Gastrocnemius medialis (tissue), 4 donors: ENCODE measurements around the gene CHD1L. TPM values are rescaled to one million over a fixed set of nuclear protein-coding genes. Genes with fewer than 3 reads are reported as not detected.
A peak's percentile ranks its signal among the peaks of the same experiment; 100 is the strongest.
"Not testable (repeated sequence)": the region's sequence is repeated elsewhere in the genome, so short reads cannot be mapped to it uniquely, and the experiment has no call there.

Experiments used
- ATAC-seq, 2 donors: fragments of 150-250 bp; one replicate each; pipeline ENCODE4 v1.9.1; 2016
- DNase-seq, 2 donors: peaks; one replicate each; pipeline ENCODE4 v3.0.0-alpha.2; 2019
- H3K27ac ChIP-seq, 4 donors: fragments of 200-600 bp; sonication (generic); 1 replicate in 1 of 4; 2 replicates in 3 of 4; pipeline ENCODE4 v1.5.1; 2016 to 2018; ENCODE audit warnings: mild to moderate bottlenecking in 2 of 4, moderate library complexity in 1 of 4
- H3K27me3 ChIP-seq, 3 donors: fragments of 200-600 bp; sonication (generic) in 2 of 3; 1 replicate in 1 of 3; 2 replicates in 2 of 3; pipeline versions ENCODE4 v1.5.1 to v1.6.0; 2016 to 2019; ENCODE audit warnings: mild to moderate bottlenecking in 1 of 3, moderate library complexity in 1 of 3
- H3K36me3 ChIP-seq, 2 donors: fragments of 200-600 bp; sonication (generic) in 1 of 2; one replicate each; pipeline ENCODE4 v1.5.1; 2017 to 2018
- H3K4me1 ChIP-seq, 2 donors: fragments of 200-600 bp; sonication (generic) in 1 of 2; one replicate each; pipeline ENCODE4 v1.5.1; 2016 to 2017; ENCODE audit warnings: mild to moderate bottlenecking in 2 of 2
- H3K4me3 ChIP-seq, 4 donors: fragments of 200-600 bp; sonication (generic) in 3 of 4; 1 replicate in 1 of 4; 2 replicates in 3 of 4; pipeline ENCODE4 v1.5.1; 2016 to 2019; ENCODE audit warnings: mild to moderate bottlenecking in 2 of 4
- H3K9me3 ChIP-seq, 3 donors: fragments of 200-600 bp; sonication (generic) in 2 of 3; 1 replicate in 1 of 3; 2 replicates in 2 of 3; pipeline ENCODE4 v1.5.1; 2016 to 2019
- CTCF ChIP-seq, 5 experiments: fragments of 450-650 bp in 3 of 5; fragments of 200-600 bp in 2 of 5; sonication (generic) in 2 of 5; IDR thresholded peaks in 4 of 5; conservative IDR thresholded peaks in 1 of 5; 1 replicate in 4 of 5; 2 replicates in 1 of 5; pipeline ENCODE4 v1.5.1; 2016 to 2019; ENCODE audit warnings: antibody characterized with exemption in 5 of 5, mild to moderate bottlenecking in 3 of 5, moderate library complexity in 3 of 5
- POLR2A ChIP-seq, 2 donors: fragments of 450-650 bp; IDR thresholded peaks; one replicate each; pipeline ENCODE4 v1.6.1; 2017; ENCODE audit warnings: antibody characterized with exemption in 2 of 2, mild to moderate bottlenecking in 2 of 2, moderate library complexity in 2 of 2
- in situ Hi-C, 4 donors: fragments of 200-750 bp; cut with MboI; loops; one replicate each; pipeline versions ENCODE4 v1.15.0 to v1.8.0; 2017; ENCODE audit warnings: low sequenced_read_pairs in 4 of 4
- intact Hi-C: fragments of 100-400 bp; cut with DNase I; formaldehyde crosslinking; loops from one replicate; pipeline ENCODE4 v1.15.1; 2023; ENCODE audit warnings: low total_unique reads
- total RNA-seq, 4 donors: library from RNA; depleted of rRNA; stranded (reverse); fragments of >200 nt; gene quantifications; one replicate each; pipeline versions ENCODE4 v1.1.0 to v1.2.3, GENCODE V29; 2016

Gene CHD1L
- 10 to 100 TPM in 2 of 4 donors, 1 to 10 TPM in 2; 9.0 to 10.3 (median 9.6) TPM for total RNA-seq

- Histone ChIP-seq H3K4me3 (peak within 1 kb of the TSS; percentile 81 to 89 (median 84)), H3K9me3 (no peaks in the 10 kb centered on the region), H3K4me1 (peaks cover 19 to 25% of the 10 kb centered on the region in 2 donors), H3K27ac (peak within 1 kb of the TSS; percentile 93 to 97 (median 95)), H3K36me3 (no peaks in the 10 kb centered on the region), H3K27me3 (no peaks in the 10 kb centered on the region)
- ATAC-seq (peak; percentile 89), DNase-seq (peak; percentile 91 to 95)
- intact Hi-C loops (loop anchor here (1.0 to 10.0 kb wide), 4 partner anchors 67 to 355 kb away; no protein-coding TSS in a partner anchor), in situ Hi-C loops (loop anchor here in 1 of 4 donors (10.0 kb wide), 1 partner anchor 68 kb away; the partner anchor contains the start of gene PRKAB2)
- TF ChIP-seq CTCF (IDR thresholded peaks at IDR 0.05 in 4 of 5, conservative IDR thresholded peaks at IDR 0.05 in 1 of 5) (peak; percentile 79 to 90 (median 87)), POLR2A (IDR thresholded peaks at IDR 0.05) (peak; percentile 62 to 76)
Measured at GRCh38 chr1:147242449-147243227, at the start of gene CHD1L. Gene CHD1L, plus strand, starts transcription at chr1:147242684. Its CDS starts 20 bp downstream, at chr1:147242704.

GRCh38 chr1:147197324-147197723 lies 45.2 kb upstream of the CHD1L start:
- intact Hi-C loops, H3K4me3 ChIP-seq, H3K9me3 ChIP-seq, DNase-seq, H3K4me1 ChIP-seq, H3K36me3 ChIP-seq, ATAC-seq, H3K27ac ChIP-seq, H3K27me3 ChIP-seq, in situ Hi-C loops: not testable (repeated sequence)

DNA sequence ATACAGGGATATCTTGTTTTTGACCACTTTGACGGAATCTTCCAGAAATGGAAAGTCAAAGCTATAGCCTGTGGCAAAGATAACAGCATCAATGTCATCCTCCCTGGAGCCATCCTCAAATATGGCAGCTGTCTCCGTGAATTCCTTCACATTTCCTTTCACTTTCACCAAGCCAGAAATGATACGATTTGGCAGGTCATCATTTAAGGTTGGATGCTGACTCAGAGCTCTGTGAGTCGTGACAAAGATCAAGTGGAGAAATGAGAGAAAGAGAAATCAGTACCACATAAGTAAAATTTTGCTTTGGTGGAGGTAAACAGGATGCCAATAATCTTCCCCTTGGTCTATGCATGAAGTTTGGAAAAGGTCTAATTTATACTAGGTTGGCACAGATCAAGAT lies 41.2 kb upstream of the CHD1L start:
- Histone ChIP-seq H3K27ac (no peak overlapping the region), H3K9me3 (no peaks in the 10 kb centered on the region), H3K4me3 (no peak overlapping the region), H3K27me3 (no peaks in the 10 kb centered on the region), H3K36me3 (no peaks in the 10 kb centered on the region), H3K4me1 (no peaks in the 10 kb centered on the region)
- in situ Hi-C loops (no loop called here), intact Hi-C loops (no loop called here)
- DNase-seq (no peak), ATAC-seq (no peak)
- no peak for TF ChIP-seq CTCF (IDR thresholded peaks at IDR 0.05 in 4 of 5, conservative IDR thresholded peaks at IDR 0.05 in 1 of 5)
- no peak for TF ChIP-seq POLR2A (IDR thresholded peaks at IDR 0.05)

DNA sequence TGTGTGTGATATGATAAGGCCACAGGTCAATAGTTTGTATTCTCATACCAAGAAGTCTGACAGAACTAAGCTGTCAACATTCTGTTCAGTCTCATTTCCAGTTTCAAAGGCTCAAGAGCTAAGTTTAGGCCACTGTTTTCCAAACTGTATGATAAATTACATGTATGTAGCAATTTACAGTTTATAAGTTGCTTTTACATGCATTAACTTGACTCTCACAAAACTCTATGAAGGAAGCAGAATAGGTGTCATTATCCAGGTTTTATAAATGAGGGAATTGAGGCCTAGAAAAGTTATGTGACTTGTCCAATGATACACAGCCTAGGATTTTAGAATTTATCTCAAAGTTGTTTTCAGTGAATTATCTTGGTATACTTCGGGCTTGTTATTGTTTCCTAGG lies 40.7 kb upstream of the CHD1L start:
- Histone ChIP-seq H3K4me3 (no peak overlapping the region), H3K9me3 (no peaks in the 10 kb centered on the region), H3K4me1 (no peaks in the 10 kb centered on the region), H3K27ac (no peak overlapping the region), H3K27me3 (no peaks in the 10 kb centered on the region), H3K36me3 (no peaks in the 10 kb centered on the region)
- ATAC-seq (no peak), DNase-seq (no peak)
- TF ChIP-seq CTCF (IDR thresholded peaks at IDR 0.05 in 4 of 5, conservative IDR thresholded peaks at IDR 0.05 in 1 of 5): no peak
- TF ChIP-seq POLR2A (IDR thresholded peaks at IDR 0.05): no peak
- intact Hi-C loops (no loop called here), in situ Hi-C loops (no loop called here)

- no peaks in the 10 kb centered on the region for H3K9me3 ChIP-seq
- no peaks in the 10 kb centered on the region for H3K4me1 ChIP-seq
- intact Hi-C loops: no loop called here
- no peak overlapping the region for H3K27ac ChIP-seq
- no peaks in the 10 kb centered on the region for H3K27me3 ChIP-seq
- no peak for ATAC-seq
- TF ChIP-seq POLR2A (IDR thresholded peaks at IDR 0.05) (no peak), CTCF (IDR thresholded peaks at IDR 0.05 in 4 of 5, conservative IDR thresholded peaks at IDR 0.05 in 1 of 5) (no peak)
- no peak overlapping the region for H3K4me3 ChIP-seq
- no peak for DNase-seq
- in situ Hi-C loops: no loop called here
- H3K36me3 ChIP-seq: no peaks in the 10 kb centered on the region
Measured at GRCh38 chr1:147202576-147202975, 39.9 kb upstream of the CHD1L start.
